Measurements from ENCODE around the gene HOXD13. TPM values are rescaled to one million over a fixed set of nuclear protein-coding genes. Genes with fewer than 3 reads are reported as not detected.

HOXD13 gene
- total and polyA plus RNA-seq, 2 donors (not counting 1 experiment from before 2014, with no cell fraction given): not detected

DNA sequence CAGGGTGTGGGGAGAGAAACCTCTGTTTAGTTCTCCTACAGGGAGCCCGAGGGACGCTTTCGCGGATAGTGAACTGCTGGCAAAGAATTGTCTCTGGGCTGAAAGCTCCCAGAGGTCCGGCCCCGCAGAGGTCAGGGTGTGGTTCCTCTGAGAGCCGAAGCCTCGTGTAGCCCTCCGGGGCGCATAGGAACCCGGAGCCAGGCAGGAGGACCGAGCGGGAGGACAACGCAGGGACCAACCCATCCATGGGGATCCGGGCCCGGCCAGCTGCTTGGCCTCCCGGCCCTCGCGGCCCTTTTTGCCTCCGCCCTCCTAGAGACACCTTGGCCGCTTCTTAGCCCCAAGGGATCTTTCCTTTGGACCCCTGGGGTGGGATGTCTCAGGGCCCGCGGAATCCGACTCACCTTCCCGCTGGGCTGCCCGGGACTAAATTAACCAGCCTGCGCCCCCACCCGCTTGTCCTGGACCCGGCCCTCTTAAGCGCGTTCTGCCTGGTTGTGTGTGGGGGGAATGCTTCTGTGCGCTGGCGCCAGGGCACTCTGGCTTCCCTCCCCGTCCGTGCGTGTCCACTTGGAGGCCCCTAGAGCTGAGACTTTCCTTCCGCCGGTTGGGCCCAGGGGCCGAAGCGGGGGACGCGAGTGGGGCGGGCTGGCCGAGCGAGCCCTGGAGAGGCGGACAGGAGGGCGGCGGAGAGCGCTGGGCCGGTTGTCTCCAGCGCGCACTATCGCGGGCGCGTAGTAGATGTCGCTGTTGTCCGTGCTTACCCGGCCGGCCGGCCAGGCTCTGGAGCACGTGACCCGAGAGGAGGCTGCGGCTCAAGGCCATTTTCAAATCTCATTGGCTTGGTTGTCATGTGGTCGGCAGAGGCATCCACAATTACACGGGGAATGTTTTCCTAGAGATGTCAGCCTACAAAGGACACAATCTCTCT lies 23.6 kb downstream of the HOXD13 start, which contains the start of gene HOXD10:
HOXD10 (plus strand) TSS at position 896 of the 931 bp plus-strand sequence. CDS start 56 bp downstream, outside the sequence.
- Histone ChIP-seq H3K9me3 (ENCODE audit: control extremely low read depth in 1 of 3, control insufficient read depth in 2 of 3, insufficient read depth in 1 of 3, low read length in 2 of 3) (peaks cover 0 to 58% (median 2%) of the 10 kb centered on the region in 3 donors), H2AFZ (ENCODE audit: insufficient read depth, low read depth, low read length, poor library complexity, severe bottlenecking) (no peak within 1 kb of the TSS), H3K36me3 (replicated peaks in 1 of 2; ENCODE audit: control extremely low read depth in 1 of 2, control insufficient read depth in 1 of 2, extremely low read depth in 1 of 2, insufficient read depth in 2 of 2, low read length in 1 of 2) (no peaks in the 10 kb centered on the region), H3K9ac (ENCODE audit: low read length) (no peak within 1 kb of the TSS), H3K4me1 (ENCODE audit: control insufficient read depth in 2 of 2, insufficient read depth in 2 of 2, low read length in 2 of 2) (peaks cover 0 to 9% of the 10 kb centered on the region in 2 donors), H4K20me1 (ENCODE audit: control insufficient read depth, insufficient read depth, low read length, poor library complexity, severe bottlenecking) (no peaks in the 10 kb centered on the region), H3K79me2 (ENCODE audit: control insufficient read depth, insufficient read depth, low read length) (no peaks in the 10 kb centered on the region), H3K27ac (ENCODE audit: low read length in 2 of 2) (no peak within 1 kb of the TSS), H3K27me3 (replicated peaks in 1 of 4; ENCODE audit: control extremely low read depth in 1 of 4, control insufficient read depth in 3 of 4, insufficient read depth in 4 of 4, low read length in 3 of 4) (peaks cover 0 to 95% (median 75%) of the 10 kb centered on the region in 4 experiments), H3K4me2 (replicated peaks; ENCODE audit: low read depth, low read length, poor library complexity, severe bottlenecking) (no peak within 1 kb of the TSS), H3K4me3 (ENCODE audit: control extremely low read depth in 1 of 5, extremely low read depth in 1 of 5, insufficient read depth in 1 of 5, low read depth in 2 of 5, low read length in 4 of 5) (no peak within 1 kb of the TSS)
- Mint-ChIP-seq H3K27me3 (peaks cover 84% of the 10 kb centered on the region), H3K4me3 (no peak within 1 kb of the TSS), H3K4me1 (peaks cover 7% of the 10 kb centered on the region), H3K27ac (peak within 1 kb of the TSS; percentile 42), H3K9me3 (ENCODE audit: insufficient read depth) (peaks cover 2% of the 10 kb centered on the region)
- intact Hi-C loops (cut with micrococcal nuclease): no loop called here
- WGBS (ENCODE audit: insufficient coverage): 13% methylated on average over 65 of the region's 66 CpGs
- ATAC-seq (ENCODE audit: low read depth) (no peak), DNase-seq (no peak)
- POLR2A ChIA-PET: no interaction called here
- CTCF ChIA-PET: interaction anchor here (1.7 kb wide), 1 partner anchor 1032 kb away, joined by 3 read pairs; no protein-coding TSS in a partner anchor
- TF ChIP-seq EZH2 (IDR thresholded peaks at IDR 0.05; ENCODE audit: borderline replicate concordance, insufficient read depth, low read depth, low read length, poor library complexity, severe bottlenecking): no peak
- TF ChIP-seq CTCF (IDR thresholded peaks at IDR 0.05): no peak

Measured in B cell (primary cell).